NCI-H524 (cell line): ENCODE data around the gene HTD2.

Experiments used
- DNase-seq, 2 experiments: peaks; one replicate each; lab custom pipeline; 2025; lab: John Stamatoyannopoulos, UW

HTD2 gene

DNA sequence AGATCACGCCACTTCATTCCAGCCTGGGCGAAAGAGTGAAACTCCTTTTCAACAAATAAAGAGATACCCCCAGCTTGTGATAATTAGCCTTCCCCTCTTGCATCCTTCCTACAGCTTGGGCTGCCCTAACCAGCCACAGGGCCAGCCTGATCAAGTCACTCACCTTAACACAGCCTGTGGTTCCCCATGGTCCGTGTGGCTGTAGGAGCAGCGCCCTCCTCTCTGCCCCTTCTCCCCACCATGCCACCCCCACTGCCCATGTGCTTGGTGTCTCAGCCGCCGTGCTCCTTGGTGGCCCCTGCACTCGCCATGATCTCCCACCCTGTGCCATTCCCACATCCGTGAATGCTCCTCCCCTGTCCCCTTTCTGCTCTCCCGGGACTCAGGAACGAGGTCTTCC, 13.5 kb upstream of the HTD2 start:
- DNase-seq, result no peak

DNA sequence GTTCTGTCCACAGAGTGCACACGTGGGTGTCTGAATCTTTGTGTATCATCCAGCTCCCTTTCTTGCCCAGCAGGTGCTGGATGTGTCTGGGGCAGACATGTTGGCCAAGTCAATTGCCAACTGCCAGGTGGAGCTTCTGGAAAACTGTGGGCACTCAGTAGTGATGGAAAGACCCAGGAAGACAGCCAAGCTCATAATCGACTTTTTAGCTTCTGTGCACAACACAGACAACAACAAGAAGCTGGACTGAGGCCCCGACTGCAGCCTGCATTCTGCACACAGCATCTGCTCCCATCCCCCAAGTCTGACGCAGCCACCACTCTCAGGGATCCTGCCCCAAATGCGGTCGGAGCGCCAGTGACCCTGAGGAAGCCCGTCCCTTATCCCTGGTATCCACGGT, 12.8 kb upstream of the HTD2 start:
- DNase-seq, result no peak

DNA sequence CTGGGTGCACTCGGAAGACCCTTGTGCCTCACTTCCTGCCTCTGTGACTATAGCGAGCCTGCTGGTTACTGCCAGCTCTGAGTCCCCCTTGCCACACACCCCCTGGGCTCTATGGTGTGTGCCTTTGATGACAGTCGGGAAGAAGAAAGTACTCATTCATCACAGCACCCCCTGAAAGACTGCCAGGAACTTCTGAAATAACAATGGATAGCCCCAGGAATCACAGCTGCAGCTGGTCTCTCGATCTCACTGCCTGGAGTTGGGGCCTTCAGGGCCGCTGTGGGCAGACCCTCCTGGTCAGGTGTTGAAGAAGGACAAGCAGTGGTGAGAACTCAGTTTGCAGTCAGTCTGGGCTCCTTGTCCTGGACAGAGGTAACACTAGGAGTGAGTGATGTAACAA, 10.1 kb upstream of the HTD2 start:
- no peak for DNase-seq

DNA sequence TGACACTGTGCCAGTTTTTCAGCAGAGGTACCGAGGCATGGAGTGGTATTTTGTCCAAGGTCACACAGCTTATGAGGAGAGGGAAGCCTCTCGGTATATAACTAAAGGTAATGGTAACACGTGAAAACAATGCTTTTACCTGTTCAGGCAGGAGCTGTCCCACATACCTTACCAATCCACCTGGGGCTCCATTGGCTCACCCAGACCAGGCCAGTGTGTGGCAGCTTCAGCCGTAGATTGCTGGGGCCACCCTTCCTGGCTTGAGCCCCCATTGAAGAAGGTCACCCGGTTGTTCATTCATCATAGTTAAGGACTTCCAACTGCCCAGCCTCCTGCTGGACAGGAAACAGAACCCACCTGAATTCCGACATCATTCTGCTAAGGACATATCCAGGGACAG, 9.5 kb upstream of the HTD2 start:
- no peak for DNase-seq

DNA sequence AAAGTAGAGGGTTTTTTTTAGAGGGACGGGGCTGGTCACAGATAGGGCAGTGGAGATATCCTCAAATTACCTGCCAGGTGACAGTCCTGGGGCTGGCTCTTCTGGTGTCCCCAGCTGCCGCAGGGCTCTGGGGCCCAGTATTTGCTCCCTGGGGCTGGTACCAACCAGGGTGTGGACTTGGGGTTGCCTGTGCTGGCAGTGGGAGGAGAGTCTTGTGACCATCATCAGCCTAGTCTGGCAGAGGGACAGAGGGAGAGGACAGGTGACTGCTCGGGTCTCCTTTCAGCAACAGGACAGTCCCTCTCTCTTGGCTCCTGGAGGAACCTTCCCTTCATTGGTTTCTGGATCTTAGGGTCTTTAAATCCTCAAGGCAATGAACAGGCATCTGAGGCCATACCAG, 8.1 kb upstream of the HTD2 start:
- no peak for DNase-seq

DNA sequence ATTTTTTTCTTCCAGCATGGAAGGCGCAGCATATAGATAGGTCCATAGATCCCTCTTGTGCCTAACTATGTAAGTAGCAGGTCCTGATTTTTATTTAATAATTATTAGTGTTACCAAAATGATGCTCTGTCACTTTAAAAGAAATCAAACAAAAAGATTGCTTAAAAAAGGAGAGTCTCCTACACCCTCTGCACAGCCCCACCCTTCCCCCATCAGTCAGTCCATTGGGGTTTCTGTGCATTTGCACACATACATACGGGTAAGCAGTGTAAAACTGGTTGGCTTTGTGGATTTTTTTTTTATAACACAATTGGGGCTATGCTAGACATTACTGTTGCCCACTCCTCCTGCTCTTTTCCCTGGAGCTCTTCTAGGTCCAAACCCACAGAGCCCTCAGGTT, 7.2 kb upstream of the HTD2 start:
- no peak for DNase-seq

DNA sequence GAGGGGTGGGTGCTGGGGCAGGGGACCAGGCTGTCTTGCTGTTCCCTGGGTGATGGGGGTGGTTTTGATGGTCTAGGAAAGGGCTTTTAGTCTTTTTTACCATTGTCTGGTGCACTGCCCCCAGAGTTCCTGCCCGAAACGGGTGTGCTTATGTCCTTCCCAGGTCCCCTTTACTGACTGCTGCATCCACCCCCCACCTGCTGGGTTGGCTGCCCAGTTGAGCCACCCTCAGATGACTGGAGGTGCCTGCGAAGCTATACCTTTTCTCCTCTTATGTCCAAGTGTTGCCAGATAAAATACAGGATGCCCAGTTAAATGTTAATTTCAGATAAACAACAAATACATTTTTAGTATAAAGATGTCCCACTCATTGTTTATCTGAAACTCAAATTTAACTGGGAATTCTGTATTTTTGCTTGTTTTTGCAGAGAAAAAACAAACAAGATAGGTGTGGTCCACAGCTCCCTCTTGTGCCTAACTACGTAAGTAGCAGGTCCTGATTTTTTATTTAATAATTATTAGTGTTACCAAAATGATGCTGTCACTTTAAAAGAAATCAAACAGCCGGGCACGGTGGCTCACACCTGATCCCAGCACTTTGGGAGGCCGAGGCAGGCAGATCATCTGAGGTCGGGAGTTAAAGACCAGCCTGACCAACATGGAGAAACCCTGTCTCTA, 6.3 kb upstream of the HTD2 start:
- DNase-seq, result peak in 1 of 2 experiments; percentile 16

DNA sequence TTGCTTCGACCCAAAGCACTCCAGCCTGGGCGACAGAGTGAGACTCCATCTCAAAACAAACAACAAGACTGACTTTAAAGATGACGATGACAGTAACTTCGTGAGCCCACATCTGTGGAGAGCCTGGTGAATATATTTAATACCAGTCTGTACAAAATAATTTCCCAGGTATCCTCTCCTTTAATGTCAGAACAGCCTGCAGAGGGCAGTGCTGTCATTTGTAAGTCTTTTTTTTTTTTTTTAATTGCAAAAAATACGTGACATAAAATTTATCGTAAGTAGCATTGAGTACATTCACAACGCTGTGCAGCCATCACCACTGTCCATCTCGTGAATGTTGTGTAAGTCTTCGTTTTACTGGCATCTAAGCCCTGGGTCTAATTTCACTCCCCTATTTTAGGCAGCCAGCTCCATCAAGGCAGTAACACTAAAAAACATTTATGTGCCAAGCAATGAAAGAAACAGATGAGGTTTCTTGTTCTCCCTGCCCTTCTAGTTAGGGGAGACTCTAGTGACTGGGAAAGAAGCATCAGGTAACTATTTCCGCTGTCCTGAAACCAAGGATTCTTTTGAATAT, 1.4 kb downstream of the HTD2 start:
- peak in 1 of 2 experiments; percentile 43 for DNase-seq

DNA sequence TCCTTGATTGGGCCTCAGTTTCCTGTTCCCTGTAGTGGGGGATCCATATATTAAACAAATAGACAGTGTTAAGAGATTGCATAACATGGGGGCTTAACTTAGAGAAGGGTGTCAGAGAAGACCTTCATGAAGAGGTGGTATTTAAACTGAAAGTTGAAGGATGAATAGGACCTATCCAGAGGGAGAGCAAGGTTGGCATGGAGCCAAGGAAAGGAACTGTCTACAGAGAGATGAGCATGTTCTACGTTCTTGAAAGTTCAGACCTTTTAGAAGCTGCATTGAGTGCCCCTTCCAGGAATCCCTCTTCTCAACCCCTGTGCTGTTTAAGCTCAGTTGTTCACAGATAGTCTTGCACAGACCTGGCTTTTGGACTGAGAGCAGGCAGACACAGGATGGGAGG, 2.4 kb downstream of the HTD2 start:
- no peak for DNase-seq

DNA sequence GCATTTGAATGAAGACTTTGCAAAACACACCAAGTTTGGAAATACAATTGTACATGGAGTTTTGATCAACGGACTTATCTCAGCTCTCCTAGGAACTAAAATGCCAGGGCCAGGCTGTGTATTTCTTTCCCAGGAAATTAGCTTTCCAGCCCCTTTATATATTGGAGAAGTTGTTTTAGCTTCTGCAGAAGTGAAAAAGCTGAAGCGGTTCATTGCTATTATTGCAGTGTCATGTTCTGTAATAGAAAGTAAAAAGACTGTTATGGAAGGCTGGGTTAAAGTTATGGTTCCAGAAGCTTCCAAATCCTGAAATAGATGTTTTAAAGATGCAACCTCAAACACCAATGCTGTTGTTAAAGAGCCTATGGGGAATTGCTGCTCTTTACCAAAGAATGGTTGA, 11.5 kb downstream of the HTD2 start:
- no peak for DNase-seq

DNA sequence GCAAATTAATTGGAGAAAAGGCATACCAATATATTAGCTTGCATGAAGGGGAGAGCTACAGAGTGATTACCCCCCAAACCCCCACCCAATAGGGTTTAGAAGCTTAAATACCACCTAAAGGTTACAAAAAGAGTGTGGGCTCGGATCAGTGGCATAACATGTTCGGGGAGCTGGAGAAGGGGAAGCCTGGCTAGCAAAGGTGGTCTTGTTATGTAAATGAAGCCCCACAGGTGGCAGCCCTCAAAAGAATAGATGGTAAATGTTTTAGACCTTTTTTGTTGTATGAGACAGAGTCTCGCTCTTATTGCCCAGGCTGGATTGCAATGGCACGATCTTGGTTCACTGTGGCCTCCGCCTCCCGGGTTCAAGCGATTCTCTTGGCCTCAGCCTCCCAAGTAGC, 15.5 kb downstream of the HTD2 start:
- no peak for DNase-seq

DNA sequence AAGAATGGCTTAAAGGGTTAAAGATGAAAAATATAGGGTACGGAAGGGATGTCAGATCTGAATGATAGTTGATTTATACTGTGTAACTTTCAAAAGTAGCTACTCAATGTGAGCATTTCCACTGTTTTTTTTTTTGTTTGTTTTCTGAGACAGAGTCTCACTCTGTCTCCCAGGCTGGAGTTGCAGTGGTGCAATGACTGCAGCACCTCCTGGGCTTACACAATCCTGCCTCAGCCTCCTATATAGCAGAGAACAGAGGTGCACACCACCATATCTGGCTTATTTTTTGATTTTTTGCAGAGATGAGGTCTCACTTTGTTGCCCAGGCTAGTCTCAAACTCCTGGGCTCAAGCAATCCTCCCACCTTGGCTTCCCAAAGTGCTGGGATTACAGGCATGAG, 16.5 kb downstream of the HTD2 start:
- no peak for DNase-seq

DNA sequence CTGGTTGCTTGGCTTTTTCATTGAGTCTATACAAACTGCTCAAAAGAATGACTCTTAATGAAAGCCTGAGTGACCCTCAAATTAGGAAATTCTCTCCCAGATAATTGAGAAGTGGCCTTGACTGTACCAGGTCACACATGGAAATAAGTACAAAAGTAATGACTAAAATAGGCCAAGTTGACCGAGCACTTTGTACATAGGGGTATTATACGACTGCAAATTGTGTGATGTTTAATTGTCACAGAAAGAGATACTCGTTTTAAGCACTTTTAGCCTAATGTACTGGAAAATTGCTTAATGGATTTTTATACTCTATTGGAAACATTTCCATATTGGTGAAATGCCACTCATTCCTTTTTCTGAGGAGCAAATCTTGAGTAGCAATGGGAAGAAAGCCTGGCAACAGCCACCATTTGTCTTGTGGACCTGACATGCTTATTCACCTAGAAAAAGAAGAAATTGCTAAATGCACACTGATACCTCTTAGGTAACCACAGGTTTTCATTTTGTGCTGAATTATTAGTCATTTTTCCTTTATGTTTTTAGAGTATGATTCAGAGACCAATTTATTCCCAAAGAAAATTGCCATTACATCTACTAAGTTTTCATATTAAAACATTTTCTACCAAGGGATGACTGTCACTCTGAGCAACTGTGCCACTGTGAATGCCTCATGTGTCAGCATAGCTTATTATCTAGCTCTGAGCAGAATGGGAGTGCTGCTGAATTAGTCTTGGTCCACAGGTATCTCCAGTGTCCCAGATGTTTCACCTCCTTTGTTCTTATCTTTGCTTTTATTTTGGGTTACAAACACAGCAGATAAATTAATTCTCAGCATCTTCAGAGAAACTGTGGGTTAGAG, 17.4 kb downstream of the HTD2 start:
- no peak for DNase-seq

DNA sequence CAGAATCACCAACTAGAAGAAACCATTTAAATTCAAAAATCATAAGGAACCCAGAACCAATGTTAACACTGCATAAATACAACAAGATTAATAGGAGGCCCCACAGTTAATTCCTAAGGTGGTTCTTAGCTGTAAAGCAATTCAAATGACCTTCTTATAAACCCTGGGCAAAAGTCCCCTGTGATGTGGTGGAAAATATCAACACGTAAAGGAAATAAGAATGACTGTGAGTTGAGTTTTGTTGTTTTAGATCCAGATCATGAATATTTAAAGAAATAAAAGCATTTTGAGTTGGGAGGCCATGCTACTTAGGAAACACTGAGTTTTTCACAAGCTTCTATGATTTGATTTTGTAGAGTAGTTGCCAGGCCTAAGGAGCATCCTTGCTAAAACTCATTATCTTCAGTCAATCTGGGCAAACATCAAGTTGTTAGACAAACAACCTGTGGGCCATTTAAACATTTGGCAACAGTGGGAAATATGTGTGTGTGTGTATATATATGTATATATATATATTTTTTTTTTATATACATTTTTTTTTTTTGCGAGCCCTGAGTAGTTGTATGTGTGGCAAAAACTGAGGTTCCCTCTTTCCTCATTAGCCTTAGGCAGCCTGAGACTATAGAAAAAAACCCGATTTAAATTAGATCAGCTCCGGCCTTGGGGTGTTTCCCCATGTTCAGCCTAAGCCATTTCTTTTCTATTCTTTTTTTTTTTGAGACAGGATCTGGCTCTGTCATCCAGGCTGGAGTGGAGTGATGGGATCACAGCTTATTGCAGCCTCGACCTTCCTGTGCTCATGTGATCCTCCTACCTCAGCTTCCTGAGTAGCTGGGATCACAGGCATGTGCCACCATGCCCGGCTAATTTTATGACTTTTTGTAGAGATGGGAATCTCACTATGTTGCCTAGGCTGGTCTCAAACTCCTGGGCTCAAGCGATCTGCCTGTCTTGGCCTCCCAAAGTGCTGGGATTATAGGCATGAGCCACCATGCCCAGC, 18.4 kb downstream of the HTD2 start:
- DNase-seq, result no peak

DNA sequence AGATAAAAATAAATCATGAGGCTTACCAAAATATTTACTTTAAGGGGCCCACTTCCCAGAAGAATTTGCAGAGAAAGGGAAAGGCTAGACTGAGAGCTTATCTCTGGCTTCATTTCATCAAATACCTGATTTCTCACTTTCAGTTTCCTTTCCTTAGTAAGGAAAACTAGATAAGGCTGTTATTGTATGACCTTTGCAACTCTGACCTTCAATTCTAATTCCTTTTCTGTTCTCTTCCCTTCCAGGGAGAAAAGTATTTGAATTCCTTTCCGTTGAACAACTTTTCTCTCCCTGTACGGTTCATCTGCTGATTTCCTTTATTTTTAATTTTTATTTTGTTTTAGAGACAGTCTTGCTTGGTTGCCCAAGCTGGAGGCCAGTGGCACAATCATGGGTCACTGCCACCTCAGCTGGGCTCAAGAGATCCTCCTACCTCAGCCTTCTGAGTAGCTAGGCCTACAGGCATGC, 19.2 kb downstream of the HTD2 start:
- DNase-seq, result no peak

DNA sequence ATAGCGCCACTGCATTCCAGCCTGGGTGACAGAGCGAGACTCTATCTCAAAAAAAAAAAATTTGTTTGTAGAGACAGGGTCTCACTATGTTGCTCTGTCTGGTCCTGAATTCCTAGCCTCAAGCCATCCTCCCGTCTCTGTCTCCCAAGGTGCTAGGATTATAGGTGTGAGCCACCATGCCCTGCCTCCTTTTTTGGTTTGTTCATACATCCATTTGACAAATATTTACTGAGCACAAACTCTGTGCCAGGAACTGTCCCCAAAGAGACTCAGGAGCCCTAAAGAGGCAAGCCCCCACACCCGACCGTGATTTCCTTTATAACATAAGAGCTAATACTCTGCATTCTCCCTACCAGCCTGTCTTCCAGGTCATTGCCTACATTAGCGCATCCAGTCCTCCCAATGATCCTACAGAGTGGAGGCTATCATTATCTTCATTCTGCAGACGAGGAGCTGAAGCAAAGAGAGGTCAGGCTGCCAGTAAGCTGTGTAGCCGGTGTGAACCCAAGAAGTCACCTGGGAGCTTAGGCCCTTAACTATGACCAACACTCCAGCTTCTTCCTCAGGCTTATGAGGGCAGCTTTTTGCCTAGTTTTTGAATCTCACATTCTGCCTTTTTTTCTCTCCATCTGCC, 20.1 kb downstream of the HTD2 start:
- no peak for DNase-seq

DNA sequence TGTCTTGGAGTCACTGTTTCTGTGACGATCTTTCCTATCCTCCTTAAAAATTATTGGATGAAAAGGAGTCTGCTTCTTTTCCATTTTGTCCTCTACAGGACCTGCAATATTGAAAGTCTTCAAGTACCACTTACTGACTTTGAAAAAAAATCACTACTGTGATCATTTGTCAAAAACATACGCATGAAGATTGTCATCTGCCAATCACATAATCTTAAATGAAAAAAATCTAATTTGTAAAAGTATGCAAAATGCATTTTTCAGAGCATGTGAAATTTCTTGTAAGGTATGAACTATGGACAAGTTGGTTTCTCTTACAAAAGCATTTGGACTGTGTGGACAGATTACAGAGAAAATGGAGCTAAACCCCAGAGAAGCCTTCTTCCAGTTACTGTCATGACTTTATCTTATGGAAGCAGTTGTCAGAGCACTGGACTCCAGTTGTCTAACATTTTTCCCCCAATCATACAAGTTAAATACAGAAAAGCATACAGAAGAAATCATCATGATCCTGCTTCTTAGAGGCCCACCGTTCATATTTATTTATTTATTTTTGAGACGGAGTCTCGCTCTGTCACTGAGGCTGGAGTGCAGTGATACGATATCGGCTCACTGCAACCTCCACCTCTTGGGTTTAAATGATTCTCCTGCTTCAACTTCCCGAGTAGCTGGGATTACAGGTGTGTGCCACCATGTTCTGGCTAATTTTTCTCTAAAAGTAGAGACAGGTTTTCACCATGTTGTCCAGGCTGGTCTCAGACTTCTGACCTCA, 23.0 kb downstream of the HTD2 start:
- DNase-seq, result no peak

DNA sequence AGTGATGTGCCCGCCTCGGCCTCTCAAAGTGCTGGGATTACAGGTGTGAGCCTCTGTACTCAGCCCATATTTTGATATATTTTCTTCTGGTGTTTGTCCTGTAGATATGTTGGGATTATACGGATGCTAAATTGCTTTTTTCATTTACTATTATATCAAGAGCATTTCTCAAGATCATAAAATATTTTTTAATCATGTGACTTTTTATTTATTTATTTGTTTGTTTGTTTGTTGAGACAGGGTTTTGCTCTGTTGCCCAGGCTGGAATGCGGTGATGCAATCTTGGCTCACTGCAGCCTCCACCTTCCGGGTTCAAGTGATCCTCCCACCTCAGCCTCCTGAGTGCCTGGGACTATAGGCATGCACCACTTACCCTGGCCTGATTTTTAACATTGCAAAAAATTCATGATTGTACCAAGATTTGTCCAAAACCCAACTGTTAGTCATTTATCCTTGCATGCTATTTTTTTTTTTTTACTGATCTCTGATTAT, 23.6 kb downstream of the HTD2 start:
- no peak for DNase-seq

DNA sequence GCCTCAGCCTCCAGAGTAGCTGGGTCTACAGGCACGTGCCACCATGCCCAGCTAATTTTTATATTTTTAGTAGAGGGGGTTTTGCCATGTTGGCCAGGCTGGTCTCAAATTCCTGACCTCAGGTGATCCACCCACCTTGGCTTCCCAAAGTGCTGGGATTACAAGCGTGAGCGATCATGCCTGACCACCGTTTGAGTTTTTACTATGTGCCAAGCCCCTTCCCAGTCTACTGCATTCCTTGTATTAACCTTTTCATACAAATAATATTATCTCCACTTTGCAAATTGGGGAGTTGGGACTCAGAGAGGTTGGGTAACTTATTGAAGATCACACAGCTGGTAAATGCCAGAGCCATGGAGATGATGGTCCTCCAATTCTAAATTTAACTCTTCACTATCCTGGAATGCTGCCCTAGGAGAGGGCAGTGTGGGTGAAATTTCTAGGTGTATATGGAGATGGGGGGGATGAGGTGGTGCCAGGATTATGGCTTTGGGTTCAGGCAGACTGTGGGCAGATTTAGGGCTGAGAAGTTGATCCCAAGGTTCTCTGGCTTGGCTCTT, 25.4 kb downstream of the HTD2 start:
- DNase-seq, result no peak

DNA sequence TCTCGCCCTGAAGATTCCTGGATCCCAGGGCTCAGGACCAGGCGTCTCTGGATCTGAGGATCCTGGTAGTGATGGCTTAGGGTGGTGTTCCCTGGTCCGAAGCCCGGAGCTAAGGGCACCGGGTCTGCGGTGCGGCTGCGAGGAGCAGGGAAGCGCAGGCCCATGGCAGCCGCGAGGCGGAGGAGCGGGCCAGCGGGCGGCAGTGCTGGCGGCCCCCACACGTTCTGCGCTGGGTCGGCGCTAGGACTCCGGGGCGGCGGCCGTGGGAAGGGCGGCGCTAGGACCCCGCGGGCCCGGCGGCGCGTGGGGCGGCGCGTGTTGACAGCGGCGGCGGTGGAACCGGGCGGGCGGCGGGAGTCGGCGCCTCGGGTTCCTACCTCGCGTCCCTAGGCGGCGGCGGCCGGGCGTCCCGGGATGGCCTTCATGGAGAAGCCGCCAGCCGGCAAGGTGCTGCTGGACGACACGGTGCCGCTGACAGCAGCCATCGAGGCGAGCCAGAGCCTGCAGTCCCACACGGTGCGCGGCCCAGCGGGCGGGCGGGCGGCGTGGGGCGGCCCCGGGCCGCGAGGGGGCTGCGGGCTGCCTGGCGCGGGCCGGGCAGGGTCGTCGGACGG, 26.4 kb downstream of the HTD2 start, which contains the start of gene PXK:
Gene PXK, plus strand, starts transcription at position 318 of the 614 bp plus-strand sequence. Its CDS starts 97 bp downstream, at position 415.
- peak in 1 of 2 experiments; percentile 56 for DNase-seq
